Stimulated activated CD8-positive, alpha-beta memory T cell treated with anti-CD3 and anti-CD28 coated beads, Interleukin-4, amount 100 ng/mL, for 24 hours (primary cell): ENCODE measurements around the gene NF2.

Source experiments
- DNase-seq: peaks from one replicate; pipeline ENCODE4 v3.0.0-alpha.2; 2020; ENCODE audit warnings: low read depth

The NF2 gene

GRCh38 chr22:29631725-29632124 is 28.3 kb downstream of the NF2 start:
- DNase-seq = no peak

GRCh38 chr22:29632672-29633071 is 29.2 kb downstream of the NF2 start:
- no peak for DNase-seq

DNA sequence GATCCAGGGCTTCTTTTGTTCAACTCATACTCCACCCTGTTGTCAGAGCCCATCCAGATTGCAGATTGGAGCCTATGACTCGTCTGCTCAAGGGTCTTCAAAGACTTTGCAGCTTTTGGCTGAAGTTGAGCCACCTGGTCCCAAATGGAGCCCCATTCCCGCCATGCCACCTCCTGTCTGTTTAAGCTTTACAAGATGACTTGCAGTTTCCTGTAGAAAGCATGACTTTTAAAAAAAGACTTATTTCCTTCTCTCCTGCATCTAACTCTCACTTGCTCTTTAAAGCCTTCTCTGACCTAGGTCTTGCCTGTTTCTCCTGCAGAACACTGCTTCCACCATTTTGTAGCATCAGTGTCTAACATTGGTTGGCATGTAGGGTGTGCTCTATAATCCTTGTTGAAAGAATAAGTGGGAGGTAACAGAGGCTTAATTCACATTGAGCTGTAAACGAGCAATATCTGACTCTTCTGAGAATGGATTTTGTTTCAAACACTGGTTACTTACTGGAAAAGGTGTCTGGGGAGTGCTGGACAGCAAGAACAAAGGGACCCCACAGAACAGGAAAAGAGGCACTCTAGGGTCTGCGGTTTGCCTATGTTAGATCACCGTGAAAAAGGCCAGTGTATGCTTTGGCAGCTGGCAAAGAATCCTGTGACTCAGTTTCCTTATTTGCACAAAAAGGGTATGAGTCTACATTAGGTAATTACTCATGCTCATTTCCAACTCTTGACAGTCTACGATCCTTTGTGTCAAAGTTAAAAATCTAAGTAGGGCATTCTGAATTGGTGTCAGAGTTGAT is 30.3 kb downstream of the NF2 start:
- DNase-seq = no peak

DNA sequence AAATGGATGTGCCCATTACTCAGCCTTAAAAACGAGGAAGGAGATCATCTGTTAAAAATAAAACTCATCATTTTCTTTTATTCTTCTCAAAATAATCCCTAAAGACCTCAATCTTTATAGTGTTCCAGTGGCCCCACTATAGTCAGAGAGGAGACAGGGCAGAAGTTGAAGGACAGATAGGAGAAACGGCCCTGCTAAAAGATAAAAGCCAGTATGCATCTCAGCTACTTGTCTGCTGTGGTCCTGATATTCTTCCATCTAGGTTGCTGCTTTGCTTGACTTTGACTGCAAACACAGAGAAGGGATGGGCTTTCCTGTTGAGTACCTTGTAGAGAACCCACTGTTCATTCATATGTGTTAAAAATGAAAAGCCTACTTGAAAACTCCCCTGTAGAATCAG is 31.4 kb downstream of the NF2 start:
- DNase-seq = no peak

DNA sequence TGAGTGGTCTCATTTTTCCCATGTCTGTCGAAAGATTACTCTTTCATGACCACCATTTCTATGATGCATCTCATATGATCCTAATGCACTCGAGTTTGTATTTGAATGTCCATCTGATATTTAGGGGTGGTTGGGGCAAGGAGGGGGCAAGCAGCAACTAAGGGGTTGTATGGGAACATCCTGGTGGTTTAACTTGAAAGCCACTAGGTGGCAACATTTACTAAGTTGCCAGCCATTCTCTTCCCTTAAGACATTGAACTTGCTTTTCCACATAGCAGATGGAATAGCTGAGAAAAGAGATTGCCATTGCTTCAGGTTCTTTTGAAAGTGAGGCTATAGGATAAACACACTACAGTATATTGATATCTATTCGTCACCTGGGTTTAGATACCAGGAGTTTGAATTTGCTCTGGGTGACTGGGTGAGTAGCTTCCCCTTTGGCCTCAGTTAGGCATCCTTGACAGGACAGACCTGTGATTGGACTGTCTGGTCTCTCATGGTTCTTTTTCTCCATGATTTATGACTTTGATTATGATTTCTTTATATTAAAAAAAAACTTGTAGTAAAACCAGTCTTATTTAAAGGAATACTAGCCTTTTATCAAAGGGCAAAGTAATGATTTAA is 32.4 kb downstream of the NF2 start:
- DNase-seq = no peak

DNA sequence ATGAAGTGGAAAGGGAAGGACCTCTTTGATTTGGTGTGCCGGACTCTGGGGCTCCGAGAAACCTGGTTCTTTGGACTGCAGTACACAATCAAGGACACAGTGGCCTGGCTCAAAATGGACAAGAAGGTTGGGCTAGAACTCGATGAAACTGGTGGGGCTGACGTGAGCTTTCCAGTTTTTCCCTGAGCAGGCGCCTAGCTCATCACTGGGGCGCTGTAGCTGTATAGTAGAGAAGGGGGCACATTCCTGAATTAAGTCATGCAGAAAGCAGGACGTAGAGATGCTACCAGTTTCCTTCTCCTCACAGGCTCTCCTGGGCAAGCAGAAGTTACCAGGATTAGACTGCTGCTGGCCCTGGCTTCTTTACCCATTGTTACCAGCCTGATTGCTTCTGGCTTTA is 33.3 kb downstream of the NF2 start:
- DNase-seq = no peak

DNA sequence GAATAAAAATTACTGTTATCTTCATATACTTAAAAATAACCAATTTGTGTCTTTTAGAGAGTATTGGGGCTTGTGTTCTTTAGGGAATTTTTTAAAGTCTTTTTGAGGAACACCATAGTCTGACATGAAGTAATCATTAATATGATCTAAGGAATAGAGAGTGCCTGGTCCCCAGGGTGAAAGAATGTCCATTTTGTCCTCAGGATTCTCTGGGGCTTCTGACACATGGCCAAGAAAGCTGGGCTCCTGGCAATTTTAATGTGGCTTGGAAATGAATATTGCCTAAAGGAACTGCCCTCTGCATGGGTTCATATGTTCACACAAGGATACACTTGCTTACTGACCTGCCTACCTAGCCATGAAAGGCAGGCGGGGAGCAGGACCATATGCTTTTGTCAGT is 33.7 kb downstream of the NF2 start:
- DNase-seq = no peak

DNA sequence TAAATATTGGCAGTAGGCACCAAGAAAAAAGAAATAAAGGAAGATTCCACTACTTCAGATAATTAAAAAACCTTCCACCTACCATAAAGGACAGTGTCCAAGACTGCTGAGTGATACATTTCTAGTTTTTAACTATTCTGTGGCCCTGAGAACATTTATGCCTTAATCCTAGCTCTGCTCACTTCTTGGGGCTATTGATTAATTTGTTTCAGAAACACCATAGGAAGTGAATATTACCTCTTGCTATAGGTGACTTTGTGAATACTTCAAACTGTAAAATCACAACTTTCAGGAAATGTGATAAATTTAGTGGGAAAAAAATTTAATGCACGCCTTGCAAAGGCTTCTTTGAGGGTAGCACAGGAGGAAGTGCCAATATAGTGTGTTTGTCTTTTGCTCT is 35.2 kb downstream of the NF2 start:
- DNase-seq = no peak

- DNase-seq = no peak
Observed at GRCh38 chr22:29639096-29639495, 35.7 kb downstream of the NF2 start.

GRCh38 chr22:29641042-29641699 is 37.7 kb downstream of the NF2 start:
- DNase-seq = no peak

DNA sequence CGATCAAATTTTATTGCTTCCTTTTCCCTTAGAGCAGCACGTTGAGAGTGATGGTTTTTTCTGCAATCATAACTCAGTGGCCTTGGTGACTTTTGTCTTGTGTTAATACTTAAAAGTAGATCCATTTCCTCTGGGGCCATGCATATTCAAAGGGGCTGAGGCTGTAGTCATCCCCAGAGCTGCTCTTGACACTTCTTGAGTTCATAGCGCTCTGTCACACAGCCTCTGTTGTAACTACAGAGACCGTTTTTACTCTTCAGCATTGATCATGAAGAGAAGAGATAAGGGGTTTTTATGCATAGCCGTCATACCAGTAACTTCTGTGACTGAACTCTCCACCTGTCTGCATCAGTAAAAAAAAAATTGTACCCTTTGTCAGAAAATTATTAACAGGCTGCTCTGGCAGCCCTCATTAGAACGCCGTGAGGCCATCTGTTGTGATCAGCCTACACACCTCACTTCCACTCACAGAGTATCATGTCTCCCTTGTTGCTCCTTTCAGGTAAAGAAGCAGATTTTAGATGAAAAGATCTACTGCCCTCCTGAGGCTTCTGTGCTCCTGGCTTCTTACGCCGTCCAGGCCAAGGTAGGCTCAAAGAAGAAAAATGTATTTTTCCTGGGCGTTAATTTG is 38.4 kb downstream of the NF2 start:
- no peak for DNase-seq

- no peak for DNase-seq
Observed at GRCh38 chr22:29642694-29643093, 39.3 kb downstream of the NF2 start.

- DNase-seq = no peak
Observed at GRCh38 chr22:29647954-29648737, 44.7 kb downstream of the NF2 start.

- no peak for DNase-seq
Observed at GRCh38 chr22:29650370-29650769, 46.9 kb downstream of the NF2 start.

- DNase-seq = no peak
Observed at GRCh38 chr22:29651652-29652051, 48.2 kb downstream of the NF2 start.

DNA sequence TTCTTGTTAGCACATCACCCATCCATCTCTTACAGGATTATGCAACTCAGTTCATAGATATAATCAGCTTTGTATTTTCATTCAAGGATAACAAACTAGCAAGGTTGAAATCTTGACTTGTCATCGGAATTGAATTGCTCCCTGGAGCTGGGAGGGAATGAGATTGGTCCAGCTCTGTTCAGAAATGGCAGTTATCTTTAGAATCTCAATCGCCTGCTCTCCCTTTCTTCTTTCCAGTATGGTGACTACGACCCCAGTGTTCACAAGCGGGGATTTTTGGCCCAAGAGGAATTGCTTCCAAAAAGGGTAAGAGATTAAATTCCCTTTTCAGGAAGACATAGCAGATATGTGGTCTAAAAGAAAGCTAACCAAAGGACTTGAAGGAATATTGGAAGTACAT is 51.0 kb downstream of the NF2 start:
- no peak for DNase-seq

DNA sequence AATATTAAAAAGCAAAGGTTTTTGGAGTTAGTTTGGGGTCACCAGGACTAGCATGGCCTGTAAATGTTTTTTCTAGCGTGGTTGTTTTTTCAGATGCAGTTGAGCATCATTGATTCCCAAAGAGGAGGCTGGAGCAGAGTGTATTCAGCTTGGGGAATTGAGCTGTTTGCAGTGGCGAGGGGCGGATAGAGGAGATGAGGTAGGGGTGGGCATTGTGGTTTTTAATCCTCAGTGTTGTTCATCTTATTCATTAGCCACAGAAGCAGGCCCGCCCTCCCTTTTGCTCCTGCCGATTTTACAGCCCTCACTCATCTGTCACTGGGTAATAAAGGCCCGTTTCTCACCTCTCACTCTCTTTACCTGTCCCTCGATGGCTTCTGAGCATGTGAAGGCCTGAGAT is 51.4 kb downstream of the NF2 start:
- DNase-seq = no peak

DNA sequence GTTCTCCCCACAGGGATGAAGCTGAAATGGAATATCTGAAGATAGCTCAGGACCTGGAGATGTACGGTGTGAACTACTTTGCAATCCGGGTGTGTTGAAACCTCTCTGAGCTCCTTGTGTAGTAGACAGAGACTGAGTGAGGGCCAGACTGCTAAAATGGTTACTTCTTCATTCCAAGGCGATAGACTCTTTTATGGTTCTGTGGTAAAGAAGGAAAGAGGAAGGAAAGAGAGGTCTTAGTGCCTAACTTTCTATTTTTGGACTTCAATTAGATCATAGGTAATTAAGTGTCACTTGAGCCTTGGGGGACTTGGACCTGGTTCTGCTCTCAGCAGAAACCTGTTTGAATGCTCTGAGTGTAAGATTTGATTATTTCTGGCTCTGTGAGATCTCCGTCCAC is 54.7 kb downstream of the NF2 start:
- no peak for DNase-seq

- DNase-seq = no peak
Observed at GRCh38 chr22:29660021-29660420, 56.6 kb downstream of the NF2 start.

DNA sequence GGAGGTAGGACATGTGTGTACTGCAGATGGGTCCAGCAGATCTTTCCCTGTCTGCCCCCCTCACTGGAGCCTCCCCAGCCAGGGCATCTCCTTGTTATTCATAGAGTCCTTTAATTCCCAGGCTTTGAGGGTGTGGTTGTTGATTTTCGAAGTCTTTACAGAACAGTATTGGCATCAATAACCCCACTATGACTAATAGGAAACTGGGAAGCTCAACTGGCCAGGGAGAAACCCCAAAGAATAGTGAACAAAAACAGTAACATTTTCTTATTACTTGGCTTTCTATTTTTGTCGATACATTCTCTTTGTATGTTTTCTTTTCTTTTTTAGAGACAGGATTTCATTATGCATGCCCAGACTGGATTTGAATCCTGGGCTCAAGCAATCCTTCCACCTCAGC is 57.9 kb downstream of the NF2 start:
- no peak for DNase-seq

DNA sequence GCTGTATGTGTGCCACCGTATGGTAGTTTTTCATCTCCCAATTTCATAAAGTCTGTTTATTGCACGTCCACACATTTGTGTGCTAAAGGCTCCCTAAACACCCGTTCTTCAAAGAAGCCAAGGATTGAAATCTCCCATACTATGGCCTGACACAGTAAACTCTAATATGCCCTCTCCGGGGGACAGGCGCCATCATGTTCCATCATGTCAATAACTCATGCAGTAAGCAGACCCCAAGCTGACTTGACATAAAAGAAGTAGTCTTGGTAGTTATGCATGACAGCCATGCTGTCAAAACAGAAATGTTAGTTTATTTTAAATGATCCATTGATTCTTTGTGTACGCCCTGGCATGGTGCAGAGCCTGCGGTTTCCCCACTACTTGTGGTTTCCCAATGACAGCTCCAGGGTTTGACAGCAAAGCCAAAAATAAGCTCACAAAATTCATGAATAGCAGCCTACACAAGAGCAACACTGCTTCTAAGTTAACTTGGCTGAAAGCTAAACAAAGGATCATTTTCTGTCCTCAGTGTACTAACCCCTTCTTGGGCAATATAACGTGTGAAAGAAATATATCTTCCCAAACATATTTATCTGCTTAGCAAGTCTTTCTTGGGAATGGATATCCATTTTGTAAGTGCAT is 59.9 kb downstream of the NF2 start:
- no peak for DNase-seq

DNA sequence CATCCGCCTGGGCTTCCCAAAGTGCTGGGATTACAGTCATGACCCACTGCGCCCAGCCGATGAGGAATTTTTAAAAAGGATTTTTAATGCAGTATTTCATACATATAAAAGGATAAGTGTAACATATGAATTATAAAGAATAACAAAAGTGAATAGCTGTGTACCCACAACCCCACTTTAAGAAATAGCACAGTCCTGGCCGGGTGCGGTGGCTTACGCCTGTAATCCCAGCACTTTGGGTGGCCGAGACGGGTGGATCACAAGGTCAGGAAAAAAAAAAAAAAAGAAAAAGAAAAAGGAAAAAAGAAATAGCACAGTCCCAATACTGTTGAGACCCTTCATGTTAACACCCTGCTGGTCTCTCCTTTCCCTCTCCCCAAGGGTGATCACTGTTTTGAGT is 62.1 kb downstream of the NF2 start:
- no peak for DNase-seq
